OCI-LY3 (cell line): ENCODE measurements around the gene DTD1.
A peak's percentile ranks its signal among the peaks of the same experiment; 100 is the strongest.

ENCODE experiments used
- EZH2phosphoT487 ChIP-seq: fragments of 200-600 bp; shearing (Covaris generic); IDR thresholded peaks from 2 replicates; pipeline ENCODE4 v1.6.1; 2018; ENCODE audit warnings: antibody characterized with exemption, mixed run types, low read depth
- TF ChIP-seq, protein P1 (sequence below): fragments of 200-600, 300-600 bp; sonication (generic); IDR thresholded peaks from 2 replicates; pipeline ENCODE4 v1.5.1; 2014; ENCODE audit warnings: antibody characterized with exemption, low read length, low read depth

DNA sequence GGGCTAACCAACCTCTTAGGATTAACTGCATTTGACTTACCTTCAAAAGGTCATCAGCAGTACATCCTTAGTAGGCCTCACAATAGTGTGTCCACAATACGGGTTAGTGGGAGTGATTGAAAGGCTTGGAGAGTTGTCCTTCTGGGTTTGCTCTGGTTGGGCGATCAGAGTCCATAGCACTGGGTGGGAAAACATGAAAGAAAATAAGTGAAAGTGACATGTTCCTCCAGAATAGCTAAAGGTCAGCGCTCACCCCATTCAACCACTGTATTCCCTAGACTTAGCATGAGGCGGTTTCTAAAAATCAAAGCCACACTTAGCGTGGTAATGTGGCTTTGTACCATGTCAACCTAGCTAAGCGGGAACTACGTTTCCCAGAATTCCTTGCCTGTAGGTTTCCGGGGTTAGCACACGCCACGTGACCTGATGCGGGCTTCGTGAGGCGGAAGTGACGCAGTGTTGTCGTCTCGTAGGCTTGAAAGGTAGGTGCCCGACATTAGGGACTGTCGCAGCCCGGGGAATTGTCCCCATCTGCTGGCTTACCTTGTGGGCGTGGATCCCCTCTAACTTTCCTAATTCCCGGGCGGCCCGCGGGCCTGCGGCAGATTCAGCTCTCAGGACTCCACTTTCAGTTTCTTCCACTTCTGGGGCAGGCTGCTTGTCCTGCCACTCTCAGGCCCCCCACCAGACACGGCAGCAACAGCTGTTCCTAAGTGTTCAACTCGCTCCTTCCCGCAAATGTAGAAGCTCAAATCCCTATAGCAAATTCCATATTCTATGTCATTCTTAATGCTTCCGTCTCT lies 206.0 kb downstream of the DTD1 start:
- TF ChIP-seq, protein P1, sequence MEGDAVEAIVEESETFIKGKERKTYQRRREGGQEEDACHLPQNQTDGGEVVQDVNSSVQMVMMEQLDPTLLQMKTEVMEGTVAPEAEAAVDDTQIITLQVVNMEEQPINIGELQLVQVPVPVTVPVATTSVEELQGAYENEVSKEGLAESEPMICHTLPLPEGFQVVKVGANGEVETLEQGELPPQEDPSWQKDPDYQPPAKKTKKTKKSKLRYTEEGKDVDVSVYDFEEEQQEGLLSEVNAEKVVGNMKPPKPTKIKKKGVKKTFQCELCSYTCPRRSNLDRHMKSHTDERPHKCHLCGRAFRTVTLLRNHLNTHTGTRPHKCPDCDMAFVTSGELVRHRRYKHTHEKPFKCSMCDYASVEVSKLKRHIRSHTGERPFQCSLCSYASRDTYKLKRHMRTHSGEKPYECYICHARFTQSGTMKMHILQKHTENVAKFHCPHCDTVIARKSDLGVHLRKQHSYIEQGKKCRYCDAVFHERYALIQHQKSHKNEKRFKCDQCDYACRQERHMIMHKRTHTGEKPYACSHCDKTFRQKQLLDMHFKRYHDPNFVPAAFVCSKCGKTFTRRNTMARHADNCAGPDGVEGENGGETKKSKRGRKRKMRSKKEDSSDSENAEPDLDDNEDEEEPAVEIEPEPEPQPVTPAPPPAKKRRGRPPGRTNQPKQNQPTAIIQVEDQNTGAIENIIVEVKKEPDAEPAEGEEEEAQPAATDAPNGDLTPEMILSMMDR, result peak; percentile 38; the same call in 1 of the 2 replicates
- TF ChIP-seq EZH2phosphoT487, result no peak
